HG02943 (cell line): ENCODE measurements around the gene SLC19A1.
"Not testable (repeated sequence)": the region's sequence is repeated elsewhere in the genome, so short reads cannot be mapped to it uniquely, and the experiment has no call there.

Experiments
- ATAC-seq: cut with Tn5 transposase; IDR thresholded peaks from one replicate; pipeline ENCODE4 v1.9.1; 2021; ENCODE audit warnings: mild to moderate bottlenecking, low read depth, moderate library complexity; ENCODE audit not compliant: unreplicated experiment

SLC19A1 gene

GRCh38 chr21:45535341-45536081 is 6.7 kb downstream of the SLC19A1 start:
- no peak for ATAC-seq

- no peak for ATAC-seq
Measured at GRCh38 chr21:45534636-45535331, 7.5 kb downstream of the SLC19A1 start.

GRCh38 chr21:45533846-45534635 is 8.2 kb downstream of the SLC19A1 start:
- ATAC-seq: no peak

- ATAC-seq: no peak
Measured at GRCh38 chr21:45533361-45533845, 8.8 kb downstream of the SLC19A1 start.

- no peak for ATAC-seq
Measured at GRCh38 chr21:45532826-45533360, 9.3 kb downstream of the SLC19A1 start.

DNA sequence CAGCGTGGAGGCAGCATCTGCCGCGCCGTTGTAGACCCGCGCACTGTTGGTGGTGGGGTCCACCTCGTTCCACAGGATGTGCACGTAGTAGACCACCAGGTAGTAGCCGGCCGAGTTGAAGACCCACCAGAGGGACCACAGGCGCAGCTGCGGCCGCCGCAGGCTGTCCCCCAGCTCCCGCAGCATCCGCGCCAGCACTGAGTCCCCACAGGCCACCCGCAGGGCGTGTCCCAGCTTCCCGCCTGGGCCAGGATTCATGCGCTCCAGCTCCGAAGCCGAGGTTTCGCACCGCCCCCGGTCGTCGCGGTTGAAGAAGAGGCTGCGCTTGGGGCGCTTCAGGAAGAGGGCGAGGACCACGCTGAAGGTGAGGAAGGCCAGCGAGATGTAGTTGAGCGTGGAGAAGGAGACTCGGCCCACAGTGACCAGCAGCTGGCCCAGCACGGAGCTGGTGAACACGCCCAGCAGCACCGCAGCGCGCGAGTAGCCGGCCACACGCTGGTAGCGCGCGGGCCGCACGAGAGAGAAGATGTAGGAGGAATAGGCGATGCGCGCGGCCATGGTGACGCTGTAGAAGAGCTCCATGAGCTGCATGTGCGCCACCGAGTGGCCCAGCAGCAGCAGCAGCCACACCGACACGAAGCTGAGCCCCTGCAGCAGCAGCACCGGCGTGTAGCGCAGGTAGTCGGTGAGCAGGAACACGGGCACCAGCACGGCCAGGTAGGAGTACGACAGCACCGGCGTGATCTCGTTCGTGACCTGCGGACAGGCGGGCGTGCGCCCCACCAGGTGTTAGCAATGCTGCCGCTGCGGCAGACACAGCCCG is 10.6 kb downstream of the SLC19A1 start:
- no peak for ATAC-seq

- ATAC-seq: not testable (repeated sequence)
Measured at GRCh38 chr21:45531114-45531392, 11.2 kb downstream of the SLC19A1 start.

DNA sequence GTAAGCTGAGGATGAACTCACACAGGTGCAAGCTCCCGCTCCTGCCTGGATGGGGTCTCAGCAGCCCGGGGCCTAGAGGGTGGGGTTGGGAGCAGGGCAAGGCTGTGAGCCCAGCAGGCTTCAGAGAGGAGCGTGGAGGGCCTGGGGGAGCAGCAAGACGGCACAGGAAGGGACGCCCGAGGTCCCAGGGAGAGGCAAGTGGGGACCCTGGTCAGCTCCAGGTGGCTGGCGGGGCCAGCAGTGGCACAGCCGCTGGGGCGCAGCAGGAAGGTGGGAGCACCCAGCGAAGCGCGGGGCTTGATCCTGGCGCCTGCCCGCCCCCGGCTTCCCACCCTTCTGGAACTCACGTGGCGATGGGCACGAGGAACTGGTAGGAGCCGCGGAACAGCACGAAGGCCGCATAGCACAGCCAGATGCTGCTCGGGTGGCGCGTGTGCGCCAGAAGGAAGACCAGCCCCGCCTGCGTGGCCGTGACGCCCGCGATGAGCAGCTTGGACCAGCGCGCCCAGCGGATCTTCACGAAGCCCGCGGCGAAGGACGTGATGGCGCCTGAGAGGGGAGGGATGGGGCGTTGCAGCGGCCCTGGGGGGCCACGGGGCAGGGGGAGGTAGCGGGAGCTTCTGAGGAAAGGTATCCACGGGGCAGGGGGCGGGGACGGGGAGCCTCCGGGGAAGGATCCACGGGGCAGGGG is 11.7 kb downstream of the SLC19A1 start:
- ATAC-seq: no peak

GRCh38 chr21:45529785-45530422 is 12.3 kb downstream of the SLC19A1 start:
- no peak for ATAC-seq

GRCh38 chr21:45528981-45529784 is 13.1 kb downstream of the SLC19A1 start:
- no peak for ATAC-seq

DNA sequence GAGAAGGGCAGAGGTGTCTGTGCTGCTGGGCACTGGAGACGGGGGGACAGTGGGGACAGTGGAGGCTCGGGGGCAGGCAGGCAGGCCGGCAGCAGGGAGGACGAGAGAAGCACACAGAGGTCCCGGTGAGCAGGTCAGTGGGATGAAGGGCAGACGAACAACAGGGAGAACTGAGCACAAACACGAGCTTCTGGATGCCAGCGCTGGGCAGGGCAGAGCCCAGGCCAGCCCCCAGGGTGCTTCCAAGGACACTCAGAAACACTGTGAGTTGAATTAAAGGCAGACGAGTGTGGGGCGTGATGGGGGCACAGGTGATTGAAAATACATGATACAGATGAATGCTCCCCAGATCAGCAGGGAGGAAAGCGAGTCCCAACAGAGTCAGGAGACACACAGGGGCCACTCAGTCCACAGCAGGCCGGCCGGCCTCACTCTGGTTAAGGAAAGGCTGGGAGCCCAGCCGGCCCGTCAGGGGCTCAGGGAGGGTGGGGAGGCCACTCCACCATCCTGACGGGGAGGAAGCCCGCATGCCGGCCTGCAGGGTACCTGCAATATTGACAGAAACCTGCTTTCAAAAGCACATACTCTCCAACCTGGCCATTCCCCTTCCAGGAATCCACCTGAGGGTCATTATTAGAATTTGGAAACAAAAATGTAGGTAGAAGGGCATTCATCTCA is 14.1 kb downstream of the SLC19A1 start:
- ATAC-seq: no peak

- ATAC-seq: not testable (repeated sequence)
Measured at GRCh38 chr21:45527151-45527999, 14.9 kb downstream of the SLC19A1 start.

DNA sequence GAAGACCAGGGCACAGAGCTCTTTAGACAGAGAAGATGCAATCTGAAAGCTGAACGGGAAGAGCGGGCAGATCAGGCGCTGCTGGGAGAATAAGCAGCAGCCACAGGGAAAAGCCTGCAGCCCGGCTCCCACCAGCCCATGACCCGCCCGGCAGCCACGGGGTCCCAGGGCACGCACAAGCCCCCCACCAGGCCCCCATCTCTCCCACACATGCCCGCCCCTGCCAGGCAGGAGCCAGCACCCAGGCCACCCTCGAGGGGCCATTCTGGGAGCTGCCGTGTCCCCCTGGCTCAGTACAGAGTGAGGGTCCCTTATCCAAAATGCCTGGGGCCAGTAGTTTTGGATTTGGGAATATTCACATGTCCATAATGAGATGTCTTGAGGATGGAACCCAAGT is 16.3 kb downstream of the SLC19A1 start:
- no peak for ATAC-seq

DNA sequence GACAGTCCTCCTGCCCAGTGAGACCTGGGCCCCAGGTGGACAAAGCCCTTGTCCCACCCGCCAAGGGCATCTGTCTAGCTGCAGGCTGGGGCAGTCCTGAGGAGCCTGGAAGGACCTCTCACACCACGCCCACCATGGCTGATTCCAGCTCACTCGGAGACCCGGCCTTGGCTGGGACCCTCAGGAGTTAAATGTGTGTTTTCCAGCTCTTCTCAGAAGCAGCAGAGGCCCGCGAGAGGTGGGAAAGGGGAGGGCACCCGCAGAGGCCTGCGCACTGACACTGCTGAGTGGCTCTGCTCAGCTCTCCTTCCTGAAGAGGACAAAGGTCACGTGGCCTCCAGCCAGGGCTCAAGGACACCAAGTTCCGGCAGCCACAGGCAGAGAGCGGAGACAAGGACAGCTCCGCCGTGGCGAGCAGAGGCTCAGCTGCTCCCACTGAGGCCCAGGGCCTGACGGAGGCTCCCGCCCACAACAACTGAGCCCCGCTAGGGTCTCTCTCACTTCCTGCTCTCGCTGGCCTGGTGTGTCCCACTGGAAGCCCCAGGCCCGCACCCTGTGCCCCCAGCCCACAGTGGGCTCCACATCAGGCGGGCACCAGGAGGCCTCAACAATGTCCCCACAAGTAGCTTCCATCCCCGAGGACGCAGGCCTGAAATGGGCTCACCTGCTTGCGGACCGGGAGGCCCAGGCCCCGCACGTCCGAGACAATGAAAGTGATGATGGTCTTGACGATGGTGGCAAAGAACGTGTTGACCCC is 16.9 kb downstream of the SLC19A1 start:
- no peak for ATAC-seq

DNA sequence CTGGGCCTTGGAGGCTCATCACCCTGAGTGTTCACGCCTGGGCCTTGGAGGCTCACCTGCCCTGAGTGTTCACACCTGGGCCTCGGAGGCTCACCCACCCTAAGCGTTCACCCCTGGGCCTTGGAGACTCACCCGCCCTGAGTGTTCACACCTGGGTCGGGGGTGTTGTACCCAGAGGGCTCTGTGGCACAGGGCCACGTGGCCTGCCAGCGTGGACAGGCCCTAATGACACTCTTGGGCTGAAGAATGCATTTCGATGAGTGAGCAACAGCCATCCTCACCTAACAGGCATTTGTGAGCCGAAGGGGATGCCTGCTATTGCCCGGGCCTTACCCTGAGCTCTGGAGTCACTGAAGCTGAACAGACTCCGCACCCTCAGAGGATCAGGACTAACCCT is 17.5 kb downstream of the SLC19A1 start:
- ATAC-seq: no peak

- no peak for ATAC-seq
Measured at GRCh38 chr21:45523411-45524101, 18.7 kb downstream of the SLC19A1 start.
